Measurements from ENCODE around the gene NDUFAF8.

- TF ChIP-seq EZH2 (IDR thresholded peaks at IDR 0.05; ENCODE audit: borderline replicate concordance, low read depth, low read length, severe bottlenecking) = no peak
- peak; percentile 56 for TF ChIP-seq CTCF (IDR thresholded peaks at IDR 0.05; ENCODE audit: borderline replicate concordance, extremely low read depth, low read length, poor library complexity, severe bottlenecking)
These were observed 38.2 kb upstream of the NDUFAF8 start for GRCh38 chr17:81200695-81201580.

All from DND-41 (cell line).